GM10266 (cell line): Measurements from ENCODE around the gene PJA1.

Experiments
- DNase-seq: peaks from one replicate; pipeline ENCODE4 v3.0.0; 2012; ENCODE audit errors: extremely low spot score
- TF ChIP-seq, protein P1 (sequence below): IDR thresholded peaks from 2 replicates; pipeline ENCODE4 v1.5.1; 2012; ENCODE audit warnings: mild to moderate bottlenecking, low read depth; ENCODE audit not compliant: control insufficient read depth, insufficient read depth; ENCODE audit errors: missing control alignments

PJA1 gene

DNA sequence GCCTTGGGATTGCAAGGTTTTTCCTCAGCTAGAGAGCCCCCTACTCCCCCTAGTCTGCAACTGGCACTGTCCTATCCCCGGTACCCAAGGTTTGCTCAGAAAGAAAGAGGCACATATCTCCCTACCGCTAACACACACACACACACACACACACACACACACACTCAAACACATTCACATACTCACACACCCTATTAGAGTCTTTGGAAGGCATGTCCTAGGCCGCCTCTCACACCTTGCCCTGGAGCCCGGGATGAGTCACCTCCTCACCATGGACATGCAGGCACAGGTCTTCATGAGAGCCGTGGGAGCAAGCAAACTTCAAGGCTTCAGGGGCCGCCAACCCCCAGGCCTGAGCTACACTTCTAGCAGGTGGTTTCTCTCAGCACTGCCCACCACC lies 49.2 kb downstream of the PJA1 start:
- DNase-seq: no peak
- TF ChIP-seq, protein P1, sequence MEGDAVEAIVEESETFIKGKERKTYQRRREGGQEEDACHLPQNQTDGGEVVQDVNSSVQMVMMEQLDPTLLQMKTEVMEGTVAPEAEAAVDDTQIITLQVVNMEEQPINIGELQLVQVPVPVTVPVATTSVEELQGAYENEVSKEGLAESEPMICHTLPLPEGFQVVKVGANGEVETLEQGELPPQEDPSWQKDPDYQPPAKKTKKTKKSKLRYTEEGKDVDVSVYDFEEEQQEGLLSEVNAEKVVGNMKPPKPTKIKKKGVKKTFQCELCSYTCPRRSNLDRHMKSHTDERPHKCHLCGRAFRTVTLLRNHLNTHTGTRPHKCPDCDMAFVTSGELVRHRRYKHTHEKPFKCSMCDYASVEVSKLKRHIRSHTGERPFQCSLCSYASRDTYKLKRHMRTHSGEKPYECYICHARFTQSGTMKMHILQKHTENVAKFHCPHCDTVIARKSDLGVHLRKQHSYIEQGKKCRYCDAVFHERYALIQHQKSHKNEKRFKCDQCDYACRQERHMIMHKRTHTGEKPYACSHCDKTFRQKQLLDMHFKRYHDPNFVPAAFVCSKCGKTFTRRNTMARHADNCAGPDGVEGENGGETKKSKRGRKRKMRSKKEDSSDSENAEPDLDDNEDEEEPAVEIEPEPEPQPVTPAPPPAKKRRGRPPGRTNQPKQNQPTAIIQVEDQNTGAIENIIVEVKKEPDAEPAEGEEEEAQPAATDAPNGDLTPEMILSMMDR: no peak

DNA sequence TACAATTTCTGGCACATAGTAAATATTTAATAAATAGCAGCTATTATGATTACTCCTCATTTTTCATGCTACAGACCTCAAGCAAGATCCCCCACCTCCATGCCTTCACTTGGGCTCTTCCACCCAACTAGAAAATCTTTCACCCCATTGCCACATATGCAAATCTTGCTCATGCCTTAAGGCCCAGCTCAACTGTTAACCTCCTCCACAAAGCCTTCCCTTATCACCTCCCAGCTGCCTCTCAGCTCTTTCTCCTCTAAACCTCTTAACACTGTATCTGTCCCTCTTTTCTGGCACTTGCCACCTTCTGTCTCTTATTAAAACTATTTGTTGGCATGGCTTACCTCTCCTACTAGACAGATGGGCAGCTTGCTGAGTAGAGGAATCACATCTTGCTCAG lies 51.5 kb downstream of the PJA1 start:
- no peak for DNase-seq
- TF ChIP-seq, protein P1: no peak
